ENCODE results near the gene PTEN. TPM values are rescaled to one million over a fixed set of nuclear protein-coding genes. Genes with fewer than 3 reads are reported as not detected.

The PTEN gene
- total and polyA plus RNA-seq, 2 experiments from 2014 or later, result 20.8 to 64.0 TPM

- no peak for TF ChIP-seq CTCF (conservative IDR thresholded peaks at IDR 0.05; ENCODE audit: low read depth in 2 of 2)
- no peak for TF ChIP-seq POLR2AphosphoS5 (IDR thresholded peaks at IDR 0.05; ENCODE audit: low read depth)
Measured at GRCh38 chr10:87826653-87827052, 36.8 kb upstream of the PTEN start (continued).

- ATAC-seq (no peak), DNase-seq (ENCODE audit: low spot score) (no peak)
- H3K27me3 Mint-ChIP-seq (ENCODE audit: insufficient read depth, low read depth, poor library complexity), result no peaks in the 10 kb centered on the region
- H3K36me3 Mint-ChIP-seq (ENCODE audit: low read depth), result no peaks in the 10 kb centered on the region
- Histone ChIP-seq H2AFZ (no peak overlapping the region), H3K4me3 (no peak overlapping the region), H3F3A (replicated peaks; ENCODE audit: low read depth) (no peaks in the 10 kb centered on the region), H3K4me2 (no peak overlapping the region), H4K20me1 (replicated peaks; ENCODE audit: insufficient read depth) (no peaks in the 10 kb centered on the region), H3K36me3 (ENCODE audit: insufficient read depth) (no peaks in the 10 kb centered on the region), H3K27me3 (ENCODE audit: insufficient read depth) (no peaks in the 10 kb centered on the region), H3K27ac (ENCODE audit: low read depth) (no peak overlapping the region), H3K9me2 (ENCODE audit: insufficient read depth) (no peaks in the 10 kb centered on the region), H3K79me2 (replicated peaks; ENCODE audit: insufficient read depth) (no peaks in the 10 kb centered on the region), H3K4me1 (ENCODE audit: insufficient read depth) (no peaks in the 10 kb centered on the region)
- no peaks in the 10 kb centered on the region for H3K9me3 Mint-ChIP-seq
- peaks cover 2% of the 10 kb centered on the region; the same call in 1 of the 3 replicates for H3K4me1 Mint-ChIP-seq
- no peak overlapping the region for H3K4me3 Mint-ChIP-seq
- H3K27ac Mint-ChIP-seq, result no peak overlapping the region
- TF ChIP-seq NANOG (IDR thresholded peaks at IDR 0.05; ENCODE audit: borderline replicate concordance) (no peak), POLR2AphosphoS5 (IDR thresholded peaks at IDR 0.05; ENCODE audit: low read depth) (no peak), CTCF (conservative IDR thresholded peaks at IDR 0.05; ENCODE audit: low read depth in 2 of 2) (no peak), CREB1 (CRISPR knock-in tag; IDR thresholded peaks at IDR 0.05; ENCODE audit: low read depth) (no peak), EZH2phosphoT487 (IDR thresholded peaks at IDR 0.05; ENCODE audit: unreplicated experiment) (no peak), ZNF114 (CRISPR knock-in tag; IDR thresholded peaks at IDR 0.05) (no peak), STAT1 (IDR thresholded peaks at IDR 0.05; ENCODE audit: unreplicated experiment) (no peak), ZNF462 (CRISPR knock-in tag; IDR thresholded peaks at IDR 0.05) (no peak), ETS1 (IDR thresholded peaks at IDR 0.05) (no peak), EZH2 (IDR thresholded peaks at IDR 0.05; ENCODE audit: low read depth, unreplicated experiment) (no peak), JUNB (IDR thresholded peaks at IDR 0.05; ENCODE audit: unreplicated experiment) (no peak)
Measured at GRCh38 chr10:87827681-87828080, 35.7 kb upstream of the PTEN start.

Measured in GM23338 (cell line).